Neural progenitor cell (in vitro differentiated cells): Measurements from ENCODE around the gene SETD2. TPM values are rescaled to one million over a fixed set of nuclear protein-coding genes. Genes with fewer than 3 reads are reported as not detected.

Source experiments
- DNase-seq: peaks from one replicate; pipeline ENCODE4 v3.0.0-alpha.2; 2016; ENCODE audit warnings: low spot score
- H2AFZ ChIP-seq: fragments of 200-600 bp; sonication (generic); replicated peaks from 2 replicates; pipeline ENCODE4 v1.6.1; 2016; ENCODE audit warnings: antibody characterized with exemption
- H3F3A ChIP-seq: fragments of 200-600 bp; sonication (generic); 2 replicates; pipeline ENCODE4 v1.6.1; 2016; ENCODE audit warnings: antibody characterized with exemption, low read depth
- H3K27ac ChIP-seq: fragments of 200-600 bp; sonication (generic); 2 replicates; pipeline ENCODE4 v1.5.1; 2016; ENCODE audit warnings: mild to moderate bottlenecking
- H3K27me3 ChIP-seq: fragments of 200-600 bp; sonication (generic); 2 replicates; pipeline ENCODE4 v1.6.1; 2016; ENCODE audit warnings: mild to moderate bottlenecking, moderate library complexity
- H3K36me3 ChIP-seq: fragments of 200-600 bp; sonication (generic); 2 replicates; pipeline ENCODE4 v1.5.1; 2016
- H3K4me1 ChIP-seq: fragments of 200-600 bp; sonication (generic); 2 replicates; pipeline ENCODE4 v1.6.1; 2016; ENCODE audit warnings: mixed run types
- H3K4me2 ChIP-seq: fragments of 200-600 bp; sonication (generic); 2 replicates; pipeline ENCODE4 v1.6.1; 2016
- H3K4me3 ChIP-seq: fragments of 200-600 bp; sonication (generic); 2 replicates; pipeline ENCODE4 v1.5.1; 2016
- H3K79me2 ChIP-seq: fragments of 200-600 bp; sonication (generic); 2 replicates; pipeline ENCODE4 v1.6.1; 2016; ENCODE audit warnings: low read depth
- H3K9ac ChIP-seq: fragments of 200-600 bp; sonication (generic); 2 replicates; pipeline ENCODE4 v1.6.1; 2016
- H3K9me3 ChIP-seq: fragments of 200-600 bp; sonication (generic); 2 replicates; pipeline ENCODE4 v1.5.1; 2016; ENCODE audit warnings: low read depth
- H4K20me1 ChIP-seq: fragments of 200-600 bp; sonication (generic); 2 replicates; pipeline ENCODE4 v1.6.1; 2016; ENCODE audit warnings: low read depth
- H3K27ac Mint-ChIP-seq: 3 replicates; pipeline ENCODE4 v1.8.0; 2021; ENCODE audit warnings: mixed read lengths
- H3K27me3 Mint-ChIP-seq: 2 replicates; pipeline ENCODE4 v1.8.0; 2022; ENCODE audit warnings: low read depth, mild to moderate bottlenecking, inconsistent platforms, moderate library complexity, mixed read lengths; ENCODE audit not compliant: insufficient read depth
- H3K36me3 Mint-ChIP-seq: 3 replicates; pipeline ENCODE4 v1.8.0; 2021; ENCODE audit warnings: mixed read lengths
- H3K4me1 Mint-ChIP-seq: 3 replicates; pipeline ENCODE4 v1.8.0; 2021; ENCODE audit warnings: mixed read lengths
- H3K4me3 Mint-ChIP-seq: 3 replicates; pipeline ENCODE4 v1.8.0; 2021; ENCODE audit warnings: mild to moderate bottlenecking, moderate library complexity, mixed read lengths
- H3K9me3 Mint-ChIP-seq: 3 replicates; pipeline ENCODE4 v1.8.0; 2020; ENCODE audit warnings: mixed read lengths
- EZH2 ChIP-seq: fragments of 200-600 bp; sonication (generic); IDR thresholded peaks from 2 replicates; pipeline ENCODE4 v1.6.1; 2017; ENCODE audit warnings: antibody characterized with exemption, mild to moderate bottlenecking, moderate library complexity
- EZH2phosphoT487 ChIP-seq: fragments of 200-600 bp; sonication (generic); IDR thresholded peaks from 2 replicates; pipeline ENCODE4 v1.6.1; 2017; ENCODE audit warnings: antibody characterized with exemption
- total RNA-seq: library from RNA; depleted of rRNA; stranded (reverse); fragments of >200 nt; gene quantifications from 2 replicates; pipeline ENCODE4 v1.2.3, GENCODE V29; 2015; ENCODE audit warnings: low replicate concordance
- TF ChIP-seq, protein P1 (sequence below): fragments of 200-600 bp; sonication (generic); IDR thresholded peaks from 2 replicates; pipeline ENCODE4 v1.5.1; 2017; ENCODE audit warnings: antibody characterized with exemption, mild to moderate bottlenecking

Gene SETD2
- total RNA-seq, 1 donor from 2014 or later = 46.0 TPM

DNA sequence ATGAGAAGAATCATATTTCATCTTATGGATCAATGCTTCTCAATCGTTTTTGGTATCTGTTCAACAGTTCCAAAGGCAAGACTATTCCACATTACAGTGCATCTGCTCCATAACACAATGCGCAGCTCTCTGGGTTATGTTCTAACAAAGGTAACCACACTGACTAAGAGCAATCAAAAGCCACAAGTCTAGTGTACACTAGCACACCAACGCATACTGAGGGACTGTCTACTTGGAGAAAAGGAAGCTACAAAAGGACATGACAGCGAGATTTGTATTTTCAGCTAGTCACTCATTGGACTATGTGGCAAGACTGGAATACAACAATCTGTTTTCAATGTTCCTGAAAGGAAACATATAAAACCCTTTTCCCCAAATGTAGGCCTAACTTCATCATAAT lies 35.8 kb downstream of the SETD2 start:
- no peaks in the 10 kb centered on the region for H3K9me3 ChIP-seq
- H3K4me1 Mint-ChIP-seq = peaks cover 6% of the 10 kb centered on the region
- peaks cover 5% of the 10 kb centered on the region for H3K9me3 Mint-ChIP-seq
- no peaks in the 10 kb centered on the region for H3K27me3 Mint-ChIP-seq
- H4K20me1 ChIP-seq = peaks cover 33% of the 10 kb centered on the region
- H3K27ac ChIP-seq = no peak overlapping the region
- H3K4me3 ChIP-seq = no peak overlapping the region
- no peak overlapping the region for H3K4me3 Mint-ChIP-seq
- no peak overlapping the region for H2AFZ ChIP-seq
- H3K27me3 ChIP-seq = no peaks in the 10 kb centered on the region
- H3F3A ChIP-seq = no peaks in the 10 kb centered on the region
- H3K9ac ChIP-seq = no peak overlapping the region
- peaks cover 49% of the 10 kb centered on the region for H3K36me3 Mint-ChIP-seq
- H3K27ac Mint-ChIP-seq = no peak overlapping the region
- H3K4me2 ChIP-seq = no peak overlapping the region
- DNase-seq = no peak
- H3K79me2 ChIP-seq = peaks cover 87% of the 10 kb centered on the region
- TF ChIP-seq, protein P1, sequence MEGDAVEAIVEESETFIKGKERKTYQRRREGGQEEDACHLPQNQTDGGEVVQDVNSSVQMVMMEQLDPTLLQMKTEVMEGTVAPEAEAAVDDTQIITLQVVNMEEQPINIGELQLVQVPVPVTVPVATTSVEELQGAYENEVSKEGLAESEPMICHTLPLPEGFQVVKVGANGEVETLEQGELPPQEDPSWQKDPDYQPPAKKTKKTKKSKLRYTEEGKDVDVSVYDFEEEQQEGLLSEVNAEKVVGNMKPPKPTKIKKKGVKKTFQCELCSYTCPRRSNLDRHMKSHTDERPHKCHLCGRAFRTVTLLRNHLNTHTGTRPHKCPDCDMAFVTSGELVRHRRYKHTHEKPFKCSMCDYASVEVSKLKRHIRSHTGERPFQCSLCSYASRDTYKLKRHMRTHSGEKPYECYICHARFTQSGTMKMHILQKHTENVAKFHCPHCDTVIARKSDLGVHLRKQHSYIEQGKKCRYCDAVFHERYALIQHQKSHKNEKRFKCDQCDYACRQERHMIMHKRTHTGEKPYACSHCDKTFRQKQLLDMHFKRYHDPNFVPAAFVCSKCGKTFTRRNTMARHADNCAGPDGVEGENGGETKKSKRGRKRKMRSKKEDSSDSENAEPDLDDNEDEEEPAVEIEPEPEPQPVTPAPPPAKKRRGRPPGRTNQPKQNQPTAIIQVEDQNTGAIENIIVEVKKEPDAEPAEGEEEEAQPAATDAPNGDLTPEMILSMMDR = no peak
- H3K4me1 ChIP-seq = no peaks in the 10 kb centered on the region
- H3K36me3 ChIP-seq = peaks cover 3% of the 10 kb centered on the region

DNA sequence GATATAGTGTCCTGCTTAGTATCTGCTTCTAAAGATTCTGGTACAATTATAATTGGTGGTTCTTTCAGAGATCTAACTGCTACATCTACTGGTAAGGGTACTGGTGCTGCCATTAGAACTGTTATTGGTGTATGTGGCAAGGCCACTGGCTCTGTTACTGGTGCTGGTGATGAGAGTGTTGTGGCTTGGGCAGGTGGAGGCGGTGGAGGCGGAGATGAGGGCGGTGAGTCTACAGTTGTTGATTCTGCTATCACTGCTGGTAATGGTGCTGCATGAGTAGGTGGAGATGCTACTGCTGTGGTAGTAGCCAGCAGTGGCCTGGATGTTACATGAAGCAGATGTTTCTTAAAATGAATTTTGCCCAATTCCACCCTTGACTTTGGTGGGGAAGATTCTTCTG lies 40.1 kb downstream of the SETD2 start:
- Histone ChIP-seq H3K4me1 (no peaks in the 10 kb centered on the region), H3K36me3 (peaks cover 3% of the 10 kb centered on the region), H2AFZ (no peak overlapping the region), H3K4me2 (no peak overlapping the region), H3K27ac (no peak overlapping the region), H3K79me2 (peaks cover 59% of the 10 kb centered on the region), H3F3A (no peaks in the 10 kb centered on the region), H3K9ac (no peak overlapping the region), H3K4me3 (no peak overlapping the region), H3K9me3 (no peaks in the 10 kb centered on the region), H4K20me1 (peaks cover 17% of the 10 kb centered on the region), H3K27me3 (no peaks in the 10 kb centered on the region)
- no peaks in the 10 kb centered on the region for H3K9me3 Mint-ChIP-seq
- peaks cover 68% of the 10 kb centered on the region for H3K36me3 Mint-ChIP-seq
- DNase-seq = no peak
- H3K4me1 Mint-ChIP-seq = peaks cover 5% of the 10 kb centered on the region
- H3K27ac Mint-ChIP-seq = no peak overlapping the region
- H3K27me3 Mint-ChIP-seq = no peaks in the 10 kb centered on the region
- H3K4me3 Mint-ChIP-seq = no peak overlapping the region
- no peak for TF ChIP-seq EZH2phosphoT487
- TF ChIP-seq, protein P1 = no peak
- no peak for TF ChIP-seq EZH2

- H3K27me3 Mint-ChIP-seq = no peaks in the 10 kb centered on the region
Observed at GRCh38 chr3:47121409-47121808, 42.5 kb downstream of the SETD2 start.

More at GRCh38 chr3:47121409-47121808, 42.5 kb downstream of the SETD2 start:
- Histone ChIP-seq H3K79me2 (peaks cover 35% of the 10 kb centered on the region), H3K9me3 (no peaks in the 10 kb centered on the region), H3K9ac (no peak overlapping the region), H3K4me3 (no peak overlapping the region), H3K27ac (no peak overlapping the region), H3K4me2 (no peak overlapping the region), H3K4me1 (no peaks in the 10 kb centered on the region), H4K20me1 (peaks cover 17% of the 10 kb centered on the region), H3K27me3 (no peaks in the 10 kb centered on the region), H2AFZ (no peak overlapping the region), H3F3A (no peaks in the 10 kb centered on the region), H3K36me3 (peaks cover 3% of the 10 kb centered on the region)
- no peak for DNase-seq
- Mint-ChIP-seq H3K4me1 (no peaks in the 10 kb centered on the region), H3K36me3 (peaks cover 60% of the 10 kb centered on the region), H3K4me3 (no peak overlapping the region), H3K27ac (no peak overlapping the region), H3K9me3 (no peaks in the 10 kb centered on the region)
- no peak for TF ChIP-seq EZH2phosphoT487
- TF ChIP-seq, protein P1 = no peak
- no peak for TF ChIP-seq EZH2
